ENCODE measurements around the gene LIPC.

LIPC gene

DNA sequence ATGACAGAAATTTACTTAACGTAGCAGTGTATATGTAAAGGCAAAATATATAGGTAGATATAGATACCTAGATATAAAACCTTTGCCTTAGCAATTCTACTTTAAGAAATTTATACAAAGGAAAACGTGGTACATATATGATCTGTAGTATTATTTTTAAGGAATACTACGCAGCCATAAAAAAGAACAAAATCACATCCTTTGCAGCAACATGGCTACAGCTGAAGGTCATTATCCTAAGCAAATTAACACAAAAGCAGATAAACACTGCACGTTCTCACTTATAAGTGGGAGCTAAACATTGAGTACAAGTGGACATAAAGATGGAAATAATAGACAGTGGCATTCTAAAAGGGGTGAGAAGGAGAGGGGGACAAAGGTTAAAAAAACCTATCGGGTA lies 14.8 kb upstream of the LIPC start:
- H3K4me2 ChIP-seq (ENCODE audit: low read depth, low read length, poor library complexity, severe bottlenecking) = no peak overlapping the region
- no peak overlapping the region for H3K4me3 ChIP-seq (ENCODE audit: insufficient read depth, low read length, poor library complexity, severe bottlenecking)
- no peak overlapping the region for H2AFZ ChIP-seq (ENCODE audit: low read depth, low read length, severe bottlenecking)
- H3K36me3 ChIP-seq (ENCODE audit: low read length) = no peaks in the 10 kb centered on the region
- H3K27ac ChIP-seq (ENCODE audit: low read depth, low read length) = no peak overlapping the region
- H3K9me3 ChIP-seq (ENCODE audit: insufficient read depth, low read length) = no peaks in the 10 kb centered on the region
- H3K79me2 ChIP-seq (ENCODE audit: insufficient read depth, low read length) = no peaks in the 10 kb centered on the region
- peaks cover 6% of the 10 kb centered on the region; the same call in 1 of the 2 replicates for H3K27me3 ChIP-seq (ENCODE audit: low read length)
- no peaks in the 10 kb centered on the region for H3F3A ChIP-seq (ENCODE audit: insufficient read depth)
- no peak for TF ChIP-seq EZH2phosphoT487 (conservative IDR thresholded peaks at IDR 0.05; ENCODE audit: low read length)
- TF ChIP-seq, protein P1, sequence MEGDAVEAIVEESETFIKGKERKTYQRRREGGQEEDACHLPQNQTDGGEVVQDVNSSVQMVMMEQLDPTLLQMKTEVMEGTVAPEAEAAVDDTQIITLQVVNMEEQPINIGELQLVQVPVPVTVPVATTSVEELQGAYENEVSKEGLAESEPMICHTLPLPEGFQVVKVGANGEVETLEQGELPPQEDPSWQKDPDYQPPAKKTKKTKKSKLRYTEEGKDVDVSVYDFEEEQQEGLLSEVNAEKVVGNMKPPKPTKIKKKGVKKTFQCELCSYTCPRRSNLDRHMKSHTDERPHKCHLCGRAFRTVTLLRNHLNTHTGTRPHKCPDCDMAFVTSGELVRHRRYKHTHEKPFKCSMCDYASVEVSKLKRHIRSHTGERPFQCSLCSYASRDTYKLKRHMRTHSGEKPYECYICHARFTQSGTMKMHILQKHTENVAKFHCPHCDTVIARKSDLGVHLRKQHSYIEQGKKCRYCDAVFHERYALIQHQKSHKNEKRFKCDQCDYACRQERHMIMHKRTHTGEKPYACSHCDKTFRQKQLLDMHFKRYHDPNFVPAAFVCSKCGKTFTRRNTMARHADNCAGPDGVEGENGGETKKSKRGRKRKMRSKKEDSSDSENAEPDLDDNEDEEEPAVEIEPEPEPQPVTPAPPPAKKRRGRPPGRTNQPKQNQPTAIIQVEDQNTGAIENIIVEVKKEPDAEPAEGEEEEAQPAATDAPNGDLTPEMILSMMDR (IDR thresholded peaks at IDR 0.05; ENCODE audit: insufficient read depth, low read length, poor library complexity, severe bottlenecking) = no peak
- no peaks in the 10 kb centered on the region for H3K9me2 ChIP-seq (replicated peaks; ENCODE audit: insufficient read depth, low read length)
- no peak overlapping the region for H3K9ac ChIP-seq (ENCODE audit: low read length)
- no peaks in the 10 kb centered on the region for H4K20me1 ChIP-seq (ENCODE audit: low read depth, low read length)

DNA sequence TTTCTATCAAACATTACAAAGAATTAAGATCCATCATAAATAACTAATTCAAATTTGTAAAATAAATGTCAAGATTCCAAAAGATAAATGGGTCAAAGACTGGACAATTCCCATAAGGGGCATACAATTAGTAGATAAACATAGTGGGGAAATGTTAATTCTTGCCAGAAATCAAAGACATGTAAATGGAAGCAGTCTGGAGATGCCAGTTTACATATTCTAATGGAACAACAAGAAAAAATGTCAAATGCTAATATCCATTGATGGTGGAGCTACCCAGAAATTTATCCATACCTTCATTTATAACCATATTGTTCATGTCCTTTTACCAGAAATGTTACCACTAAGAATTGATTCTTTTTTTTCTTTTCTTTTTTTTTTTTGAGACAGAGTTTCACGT lies 13.7 kb upstream of the LIPC start:
- Histone ChIP-seq H4K20me1 (ENCODE audit: low read depth, low read length) (no peaks in the 10 kb centered on the region), H3F3A (ENCODE audit: insufficient read depth) (no peaks in the 10 kb centered on the region)

GRCh38 chr15:58419803-58420524 lies 11.8 kb upstream of the LIPC start:
- no peak for TF ChIP-seq EZH2phosphoT487 (conservative IDR thresholded peaks at IDR 0.05; ENCODE audit: low read length)
- TF ChIP-seq, protein P1 (IDR thresholded peaks at IDR 0.05; ENCODE audit: insufficient read depth, low read length, poor library complexity, severe bottlenecking) = no peak
- no peaks in the 10 kb centered on the region for H3K36me3 ChIP-seq (ENCODE audit: low read length)
- H3K27ac ChIP-seq (ENCODE audit: low read depth, low read length) = no peak overlapping the region
- H3K4me3 ChIP-seq (ENCODE audit: insufficient read depth, low read length, poor library complexity, severe bottlenecking) = no peak overlapping the region
- no peak overlapping the region for H3K4me2 ChIP-seq (ENCODE audit: low read depth, low read length, poor library complexity, severe bottlenecking)
- no peaks in the 10 kb centered on the region for H3K9me3 ChIP-seq (ENCODE audit: insufficient read depth, low read length)
- H3F3A ChIP-seq (ENCODE audit: insufficient read depth) = no peaks in the 10 kb centered on the region
- H2AFZ ChIP-seq (ENCODE audit: low read depth, low read length, severe bottlenecking) = no peak overlapping the region
- no peak overlapping the region for H3K9ac ChIP-seq (ENCODE audit: low read length)
- no peaks in the 10 kb centered on the region for H3K9me2 ChIP-seq (replicated peaks; ENCODE audit: insufficient read depth, low read length)
- no peaks in the 10 kb centered on the region for H4K20me1 ChIP-seq (ENCODE audit: low read depth, low read length)
- peaks cover 6% of the 10 kb centered on the region; the same call in 1 of the 2 replicates for H3K27me3 ChIP-seq (ENCODE audit: low read length)
- H3K79me2 ChIP-seq (ENCODE audit: insufficient read depth, low read length) = no peaks in the 10 kb centered on the region

More for the DNA sequence above, 13.7 kb upstream of the LIPC start:
- no peaks in the 10 kb centered on the region for H3K9me3 ChIP-seq (ENCODE audit: insufficient read depth, low read length)
- H3K36me3 ChIP-seq (ENCODE audit: low read length) = no peaks in the 10 kb centered on the region
- no peak overlapping the region for H3K27ac ChIP-seq (ENCODE audit: low read depth, low read length)
- TF ChIP-seq, protein P1 (IDR thresholded peaks at IDR 0.05; ENCODE audit: insufficient read depth, low read length, poor library complexity, severe bottlenecking) = no peak
- TF ChIP-seq EZH2phosphoT487 (conservative IDR thresholded peaks at IDR 0.05; ENCODE audit: low read length) = no peak
- H3K9me2 ChIP-seq (replicated peaks; ENCODE audit: insufficient read depth, low read length) = no peaks in the 10 kb centered on the region
- H3K4me3 ChIP-seq (ENCODE audit: insufficient read depth, low read length, poor library complexity, severe bottlenecking) = no peak overlapping the region
- H3K4me2 ChIP-seq (ENCODE audit: low read depth, low read length, poor library complexity, severe bottlenecking) = no peak overlapping the region
- H2AFZ ChIP-seq (ENCODE audit: low read depth, low read length, severe bottlenecking) = no peak overlapping the region
- H3K27me3 ChIP-seq (ENCODE audit: low read length) = peaks cover 6% of the 10 kb centered on the region; the same call in 1 of the 2 replicates
- no peaks in the 10 kb centered on the region for H3K79me2 ChIP-seq (ENCODE audit: insufficient read depth, low read length)
- H3K9ac ChIP-seq (ENCODE audit: low read length) = no peak overlapping the region
